PFSK-1 (cell line): ENCODE measurements around the gene TAOK1.

Experiments
- POLR2AphosphoS5 ChIP-seq: IDR thresholded peaks from 2 replicates; pipeline ENCODE4 v1.6.1; 2012; ENCODE audit warnings: low read depth, mild to moderate bottlenecking, control low read depth, low read length, moderate library complexity
- REST ChIP-seq, 2 experiments: IDR thresholded peaks; 2 replicates each; pipeline versions ENCODE4 v1.6.1 to v1.8.0; 2011 to 2012; ENCODE audit warnings: low read depth in 2 of 2, low read length in 2 of 2, control low read depth in 1 of 2, inconsistent platforms in 1 of 2, mild to moderate bottlenecking in 1 of 2, moderate library complexity in 1 of 2; ENCODE audit not compliant: insufficient read depth in 1 of 2
- SIN3A ChIP-seq: IDR thresholded peaks from 2 replicates; pipeline ENCODE4 v1.6.1; 2012; ENCODE audit warnings: mild to moderate bottlenecking, low read length, moderate library complexity, borderline replicate concordance; ENCODE audit not compliant: insufficient read depth
- TAF1 ChIP-seq: IDR thresholded peaks from 2 replicates; pipeline ENCODE4 v1.6.1; 2012; ENCODE audit warnings: low read length, control low read depth, borderline replicate concordance; ENCODE audit not compliant: insufficient read depth

GRCh38 chr17:29407856-29408255, 17.7 kb downstream of the TAOK1 start:
- no peak for TF ChIP-seq TAF1
- no peak for TF ChIP-seq REST (IDR thresholded peaks at IDR 0.05; ENCODE audit: insufficient read depth in 1 of 2, low read depth in 2 of 2, low read length in 2 of 2)
- no peak for TF ChIP-seq POLR2AphosphoS5
- no peak for TF ChIP-seq SIN3A
